HepG2 (cell line): Measurements from ENCODE around the gene VSTM4. TPM values are rescaled to one million over a fixed set of nuclear protein-coding genes. Genes with fewer than 3 reads are reported as not detected.

Experiments used
- ATAC-seq: fragments of 200-7000 bp; cut with Tn5 transposase; 3 replicates; pipeline ENCODE4 v1.9.1; 2020; ENCODE audit warnings: mild to moderate bottlenecking, moderate library complexity
- BruUV-seq: library from RNA; stranded (reverse); fragments of 400-500 nt; replicated peaks from 2 replicates; lab custom pipeline; 2021; lab: Mats Ljungman, UMichigan
- CTCF ChIA-PET: fragments of 300-600 bp; formaldehyde crosslinking; extraction: SDS; loops from one replicate; lab custom pipeline; 2021; ENCODE audit warnings: low total read pairs, inconsistent platforms, low intra/inter-chr PET ratio; lab: Yijun Ruan, JAX
- POLR2A ChIA-PET: fragments of 350-600 bp; sonication (Branson Sonifier 250); formaldehyde crosslinking; loops from one replicate; lab custom pipeline; 2020; ENCODE audit warnings: antibody characterized with exemption, inconsistent platforms; lab: Yijun Ruan, JAX
- DNase-seq: peaks from one replicate; pipeline ENCODE4 v3.0.0-alpha.2; 2015; ENCODE audit warnings: low spot score
- FAIRE-seq: peaks from 3 replicates; lab custom pipeline; 2011; peaks lifted over from hg19 to GRCh38; lab: Jason Lieb, UNC
- H2AFZ ChIP-seq: one replicate; pipeline ENCODE4 v1.6.1; 2011; ENCODE audit warnings: low read length, inconsistent platforms
- H3K27ac ChIP-seq: fragments of 300-600 bp; 3 replicates; pipeline ENCODE4 v1.8.0; 2011; ENCODE audit warnings: mixed run types, mild to moderate bottlenecking, mixed read lengths, low read length, inconsistent platforms; ENCODE audit not compliant: insufficient read depth; ENCODE audit errors: extremely low read length
- H3K27me3 ChIP-seq, 2 experiments: fragments of 200-600 bp in 1 of 2; 2 replicates in 1 of 2; 3 replicates in 1 of 2; pipeline versions ENCODE4 v1.6.0 to v1.8.0; 2011; ENCODE audit warnings: low read length in 2 of 2, mild to moderate bottlenecking in 2 of 2, moderate library complexity in 2 of 2, inconsistent platforms in 1 of 2; ENCODE audit not compliant: insufficient read depth in 2 of 2, control insufficient read depth in 1 of 2
- H3K36me3 ChIP-seq, 2 experiments: fragments of 200-600 bp in 1 of 2; replicated peaks in 1 of 2; 2 replicates in 1 of 2; 3 replicates in 1 of 2; pipeline versions ENCODE4 v1.5.1 to v1.8.0; 2011; ENCODE audit warnings: low read length in 2 of 2, inconsistent platforms in 1 of 2; ENCODE audit not compliant: insufficient read depth in 2 of 2, control insufficient read depth in 1 of 2
- H3K4me1 ChIP-seq: 2 replicates; pipeline ENCODE4 v1.5.1; 2012; ENCODE audit warnings: low read length, inconsistent platforms; ENCODE audit not compliant: insufficient read depth
- H3K4me2 ChIP-seq: 2 replicates; pipeline ENCODE4 v1.6.0; 2011; ENCODE audit warnings: low read depth, low read length, inconsistent platforms
- H3K4me3 ChIP-seq, 3 experiments: fragments of 200-600 bp in 1 of 3; sonication (generic), shearing (Covaris generic) in 1 of 3; replicated peaks in 1 of 3; 2 replicates each; pipeline ENCODE4 v1.5.1; 2011 to 2016; ENCODE audit warnings: low read length in 3 of 3, inconsistent platforms in 2 of 3, low read depth in 2 of 3, mild to moderate bottlenecking in 2 of 3, control low read depth in 1 of 3, mixed read lengths in 1 of 3; ENCODE audit not compliant: insufficient read depth in 1 of 3
- H3K79me2 ChIP-seq: one replicate; pipeline ENCODE4 v1.6.1; 2011; ENCODE audit warnings: low read length, inconsistent platforms; ENCODE audit not compliant: insufficient read depth
- H3K9ac ChIP-seq: 2 replicates; pipeline ENCODE4 v1.6.0; 2011; ENCODE audit warnings: mild to moderate bottlenecking, low read depth, low read length, inconsistent platforms; ENCODE audit not compliant: insufficient read depth
- H3K9me3 ChIP-seq: 2 replicates; pipeline ENCODE4 v1.5.1; 2012; ENCODE audit warnings: mild to moderate bottlenecking, low read length
- H4K20me1 ChIP-seq: 2 replicates; pipeline ENCODE4 v1.6.0; 2011; ENCODE audit warnings: inconsistent platforms, mild to moderate bottlenecking, low read length, moderate library complexity; ENCODE audit not compliant: insufficient read depth
- CHCHD3 ChIP-seq: sonication (generic); formaldehyde crosslinking; IDR thresholded peaks from 2 replicates; pipeline ENCODE4 v1.8.0; 2022; ENCODE audit warnings: mild to moderate bottlenecking, missing genetic modification reagents, moderate library complexity
- CHD2 ChIP-seq: IDR thresholded peaks from 2 replicates; pipeline ENCODE4 v1.6.1; 2011; ENCODE audit warnings: low read depth, low read length, improper control_type of control experiment
- ELK4 ChIP-seq: sonication (generic); formaldehyde crosslinking; IDR thresholded peaks from 2 replicates; pipeline ENCODE4 v1.9.0; 2021; ENCODE audit warnings: missing genetic modification reagents, borderline replicate concordance
- HDAC6 ChIP-seq: fragments of 200-600 bp; sonication (generic); IDR thresholded peaks from 2 replicates; pipeline ENCODE4 v1.7.0; 2017; ENCODE audit warnings: mild to moderate bottlenecking, antibody characterized with exemption, low read length, low read depth
- MAX ChIP-seq: IDR thresholded peaks from 2 replicates; pipeline ENCODE4 v1.6.1; 2012; ENCODE audit warnings: inconsistent platforms
- MLX ChIP-seq: IDR thresholded peaks from 2 replicates; pipeline ENCODE4 v1.6.1; 2016
- MTF2 ChIP-seq: sonication (generic); formaldehyde crosslinking; IDR thresholded peaks from 2 replicates; pipeline ENCODE4 v1.5.0; 2020; ENCODE audit warnings: missing genetic modification reagents, borderline replicate concordance
- PLRG1 ChIP-seq: fragments of 450-650 bp; conservative IDR thresholded peaks from 2 replicates; pipeline ENCODE4 v1.6.1; 2016
- SUZ12 ChIP-seq: fragments of 150-350 bp; IDR thresholded peaks from 2 replicates; pipeline ENCODE4 v1.6.1; 2014; ENCODE audit warnings: low read depth, low read length
- TFAP4 ChIP-seq: sonication (generic); IDR thresholded peaks from 2 replicates; pipeline ENCODE4 v1.6.1; 2016; ENCODE audit warnings: low read depth, borderline replicate concordance
- TFDP1 ChIP-seq: IDR thresholded peaks from 2 replicates; pipeline ENCODE4 v1.6.1; 2016; ENCODE audit warnings: missing compliant biosample characterization, missing genetic modification reagents, borderline replicate concordance
- THAP7 ChIP-seq: sonication (generic); formaldehyde crosslinking; IDR thresholded peaks from 2 replicates; pipeline ENCODE4 v1.8.1; 2023; ENCODE audit warnings: mild to moderate bottlenecking, missing genetic modification reagents
- ZNF124 ChIP-seq: sonication (generic); formaldehyde crosslinking; IDR thresholded peaks from 2 replicates; pipeline ENCODE4 v1.4.0; 2020; ENCODE audit warnings: missing genetic modification reagents
- ZNF235 ChIP-seq: sonication (generic); formaldehyde crosslinking; IDR thresholded peaks from 2 replicates; pipeline ENCODE4 v1.8.1; 2023; ENCODE audit warnings: mild to moderate bottlenecking, missing genetic modification reagents, borderline replicate concordance
- ZNF672 ChIP-seq: sonication (generic); formaldehyde crosslinking; IDR thresholded peaks from 2 replicates; pipeline ENCODE4 v1.8.1; 2022; ENCODE audit warnings: missing genetic modification reagents
- WGBS: methylation state at CpG from one replicate; pipeline ENCODE4 v1.1.6; 2017; ENCODE audit warnings: low lambda C conversion rate; 5-methylcytosine and 5-hydroxymethylcytosine counted together
- in situ Hi-C: cut with HindIII; loops from 2 replicates; pipeline ENCODE4 v1.10.0; 2017; ENCODE audit warnings: low pct_unique_long_range_greater_than_20kb; ENCODE audit not compliant: extremely low pct_ligation_motif_present
- intact Hi-C: fragments of 100-400 bp; cut with micrococcal nuclease; formaldehyde crosslinking; loops from one replicate; pipeline ENCODE4 v1.10.0; 2022; ENCODE audit not compliant: unreplicated experiment
- polyA plus RNA-seq, 8 experiments: library from polyadenylated mRNA; depleted of rRNA in 3 of 8; stranded (reverse) in 7 of 8; unstranded in 1 of 8; fragments of >200 nt; fragmentation: Illumina TruSeq in 4 of 8; extraction: Trizol in 4 of 8; gene quantifications; 2 replicates each; pipeline versions ENCODE4 v1.2.1 to v1.2.3, GENCODE V29; 2011 to 2016; ENCODE audit warnings: low read depth in 4 of 8, missing spikeins in 1 of 8, mixed read lengths in 1 of 8; ENCODE audit not compliant: insufficient read depth in 1 of 8
- total RNA-seq, 5 experiments: library from RNA; depleted of rRNA; stranded (reverse); fragments of >200 nt; fragmentation: Illumina TruSeq; extraction: Trizol; gene quantifications; 2 replicates each; pipeline ENCODE4 v1.2.3, GENCODE V29; 2016; ENCODE audit warnings: low read depth in 1 of 5

Gene VSTM4
- total and polyA plus RNA-seq, 2 of the 13 experiments (the other 11 are each of a cell fraction or from before 2014, with no cell fraction given), result not detected

GRCh38 chr10:49163741-49164140 is 48.4 kb upstream of the VSTM4 start:
- POLR2A ChIA-PET, result no interaction called here

More at GRCh38 chr10:49163741-49164140, 48.4 kb upstream of the VSTM4 start:
- no peaks in the 10 kb centered on the region; a peak in 1 of 5 replicates for H3K27me3 ChIP-seq
- H3K79me2 ChIP-seq, result no peaks in the 10 kb centered on the region
- TF ChIP-seq SUZ12, result no peak
- no peak for TF ChIP-seq ZNF124 (CRISPR knock-in tag)
- TF ChIP-seq ZNF235 (CRISPR knock-in tag), result no peak
- no peak for TF ChIP-seq THAP7 (CRISPR knock-in tag)
- no peak for TF ChIP-seq MAX
- TF ChIP-seq MTF2 (CRISPR knock-in tag), result no peak
- no peak for TF ChIP-seq MLX (CRISPR knock-in tag)
- no peak for TF ChIP-seq CHCHD3
- TF ChIP-seq TFAP4, result no peak
- TF ChIP-seq PLRG1, result no peak
- TF ChIP-seq HDAC6, result no peak
- TF ChIP-seq TFDP1 (CRISPR knock-in tag), result no peak
- no peak for TF ChIP-seq CHD2
- TF ChIP-seq ELK4 (CRISPR knock-in tag), result no peak
- no peak for TF ChIP-seq ZNF672 (CRISPR knock-in tag)
- H3K9me3 ChIP-seq, result no peaks in the 10 kb centered on the region
- 41% methylated on average over 4 of the region's 4 CpGs for WGBS
- H3K36me3 ChIP-seq, result no peaks in the 10 kb centered on the region
- no TSS peak for BruUV-seq
- no peak for DNase-seq
- no peaks in the 10 kb centered on the region for H3K4me1 ChIP-seq
- intact Hi-C loops, result loop anchor here (1.0 kb wide), 1 partner anchor 187 kb away; no protein-coding TSS in a partner anchor
- H3K4me3 ChIP-seq, result no peak overlapping the region
- no peak for ATAC-seq
- no peak for FAIRE-seq
- no peaks in the 10 kb centered on the region for H4K20me1 ChIP-seq
- no peak overlapping the region for H3K9ac ChIP-seq
- H2AFZ ChIP-seq, result no peak overlapping the region
- in situ Hi-C loops, result loop anchor here (10.0 kb wide), 2 partner anchors 279 to 509 kb away; no protein-coding TSS in a partner anchor
- no peak overlapping the region for H3K27ac ChIP-seq
- CTCF ChIA-PET, result interaction anchor here (1.0 kb wide), 1 partner anchor 163 kb away, joined by 4 read pairs; no protein-coding TSS in a partner anchor
- no peak overlapping the region for H3K4me2 ChIP-seq
